ENCODE results near the gene CNOT3.
"Not testable (repeated sequence)": the region's sequence is repeated elsewhere in the genome, so short reads cannot be mapped to it uniquely, and the experiment has no call there.

Gene CNOT3

DNA sequence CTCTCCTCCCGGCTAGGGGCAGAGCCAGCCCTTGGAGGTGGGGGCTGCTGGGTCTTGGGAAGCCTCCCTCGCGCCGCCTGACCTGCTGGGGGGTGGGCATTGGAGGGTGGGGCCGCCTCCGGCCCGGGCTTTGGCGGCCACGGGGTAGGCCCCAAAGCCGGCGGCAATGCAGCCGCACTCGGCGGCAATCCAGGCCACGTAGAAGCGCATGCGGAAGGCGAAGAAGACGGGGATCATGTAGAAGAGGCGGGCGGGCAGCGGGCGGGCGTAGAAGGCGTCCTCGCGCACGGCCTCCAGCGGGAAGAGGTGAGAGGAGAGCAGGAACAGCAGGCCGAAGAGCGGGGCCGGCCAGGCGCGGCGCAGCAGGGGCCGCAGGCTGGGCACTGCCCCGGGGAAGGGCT lies 43.1 kb downstream of the CNOT3 start:
- TF ChIP-seq, protein P1, sequence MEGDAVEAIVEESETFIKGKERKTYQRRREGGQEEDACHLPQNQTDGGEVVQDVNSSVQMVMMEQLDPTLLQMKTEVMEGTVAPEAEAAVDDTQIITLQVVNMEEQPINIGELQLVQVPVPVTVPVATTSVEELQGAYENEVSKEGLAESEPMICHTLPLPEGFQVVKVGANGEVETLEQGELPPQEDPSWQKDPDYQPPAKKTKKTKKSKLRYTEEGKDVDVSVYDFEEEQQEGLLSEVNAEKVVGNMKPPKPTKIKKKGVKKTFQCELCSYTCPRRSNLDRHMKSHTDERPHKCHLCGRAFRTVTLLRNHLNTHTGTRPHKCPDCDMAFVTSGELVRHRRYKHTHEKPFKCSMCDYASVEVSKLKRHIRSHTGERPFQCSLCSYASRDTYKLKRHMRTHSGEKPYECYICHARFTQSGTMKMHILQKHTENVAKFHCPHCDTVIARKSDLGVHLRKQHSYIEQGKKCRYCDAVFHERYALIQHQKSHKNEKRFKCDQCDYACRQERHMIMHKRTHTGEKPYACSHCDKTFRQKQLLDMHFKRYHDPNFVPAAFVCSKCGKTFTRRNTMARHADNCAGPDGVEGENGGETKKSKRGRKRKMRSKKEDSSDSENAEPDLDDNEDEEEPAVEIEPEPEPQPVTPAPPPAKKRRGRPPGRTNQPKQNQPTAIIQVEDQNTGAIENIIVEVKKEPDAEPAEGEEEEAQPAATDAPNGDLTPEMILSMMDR (IDR thresholded peaks at IDR 0.05) = no peak

DNA sequence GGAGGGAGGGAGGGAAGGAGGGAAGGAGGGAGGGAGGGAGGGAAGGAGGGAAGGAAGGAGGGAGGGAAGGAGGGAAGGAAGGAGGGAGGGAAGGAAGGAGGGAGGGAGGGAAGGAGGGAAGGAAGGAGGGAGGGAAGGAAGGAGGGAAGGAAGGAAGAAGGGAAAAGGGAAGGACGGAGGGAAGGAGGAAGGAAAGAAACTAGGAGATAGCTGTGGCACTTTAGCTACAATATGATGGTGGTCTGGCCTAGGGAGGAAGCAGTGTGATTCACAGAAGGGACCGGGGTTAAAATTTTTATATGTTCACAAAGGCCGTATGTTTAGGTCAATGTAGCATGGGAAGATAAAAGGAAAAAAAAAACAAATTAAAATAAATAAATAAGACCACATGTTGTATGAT lies 44.3 kb downstream of the CNOT3 start:
- not testable (repeated sequence) for H3K4me3 ChIP-seq; H3K27ac ChIP-seq; DNase-seq (ENCODE audit: low spot score)

More for the DNA sequence above, 43.1 kb downstream of the CNOT3 start:
- H3K27ac ChIP-seq = no peak overlapping the region
- H3K4me3 ChIP-seq = no peak overlapping the region
- DNase-seq (ENCODE audit: low spot score) = no peak

DNA sequence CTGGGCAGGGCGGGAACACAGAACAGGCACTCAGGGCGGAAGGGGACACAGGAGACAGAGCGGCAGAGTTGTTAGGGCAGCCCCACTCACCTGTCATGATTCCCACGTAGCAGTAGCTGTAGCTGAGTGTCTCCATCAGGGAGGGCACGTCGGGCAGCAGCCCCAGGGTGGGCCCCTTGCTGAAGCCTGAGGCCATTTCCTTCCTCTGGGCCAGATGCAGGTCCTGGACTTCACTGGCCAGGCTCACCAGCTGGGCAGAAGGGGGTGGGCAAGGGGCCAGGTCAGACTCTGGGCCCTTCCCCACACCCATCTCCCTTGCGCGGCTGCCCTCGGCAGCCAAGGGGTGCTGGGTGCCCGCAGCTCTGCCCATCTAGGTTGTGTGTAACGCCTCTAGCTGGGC lies 45.9 kb downstream of the CNOT3 start:
- H3K4me3 ChIP-seq = no peak overlapping the region
- TF ChIP-seq, protein P1 (IDR thresholded peaks at IDR 0.05) = no peak
- no peak overlapping the region for H3K27ac ChIP-seq
- DNase-seq (ENCODE audit: low spot score) = no peak

DNA sequence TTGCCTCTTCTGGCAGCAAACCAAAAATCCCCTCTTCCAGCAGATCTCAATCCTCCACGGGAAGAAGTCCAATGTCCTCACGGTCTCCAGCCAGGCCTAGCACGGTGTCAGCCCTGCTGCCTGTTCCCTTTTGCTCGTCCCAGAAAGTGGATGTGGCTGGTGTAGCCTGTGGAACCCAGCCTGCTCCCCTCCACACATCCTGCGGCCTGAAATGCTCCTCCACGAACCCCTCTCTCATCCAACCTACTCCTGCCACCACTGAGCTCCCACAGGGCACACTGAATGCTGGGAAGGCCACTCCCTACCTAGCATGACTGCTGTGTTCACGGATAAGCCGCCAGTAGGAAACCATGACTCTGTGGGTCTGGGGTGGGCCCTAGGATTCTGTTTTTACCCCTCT lies 48.8 kb downstream of the CNOT3 start:
- TF ChIP-seq, protein P1 (IDR thresholded peaks at IDR 0.05) = no peak
- DNase-seq (ENCODE audit: low spot score) = no peak
- no peak overlapping the region for H3K27ac ChIP-seq
- H3K4me3 ChIP-seq = no peak overlapping the region

DNA sequence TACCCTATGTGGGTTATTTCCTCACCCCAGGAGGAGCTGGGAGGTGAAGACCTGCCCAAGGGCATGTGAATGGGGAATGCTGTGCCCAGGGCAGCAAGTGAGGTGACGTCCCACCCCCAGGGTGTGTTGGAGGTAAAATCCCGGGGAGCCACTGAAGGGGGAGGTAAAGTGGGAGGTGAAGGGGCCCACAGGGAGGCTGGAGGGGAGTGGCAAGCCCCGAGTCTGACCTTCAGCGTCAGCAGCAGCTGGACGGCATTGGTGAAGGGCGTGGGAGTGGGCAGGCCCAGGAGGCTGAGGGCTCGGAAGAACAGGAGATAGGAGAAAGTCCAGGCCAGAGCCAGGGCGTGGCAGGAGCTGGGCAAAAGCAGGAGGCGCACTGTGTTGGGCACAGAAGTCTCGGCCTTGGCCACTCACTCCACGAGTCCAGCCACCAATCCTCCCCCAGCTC lies 49.4 kb downstream of the CNOT3 start:
- H3K4me3 ChIP-seq = no peak overlapping the region
- DNase-seq (ENCODE audit: low spot score) = no peak

DNA sequence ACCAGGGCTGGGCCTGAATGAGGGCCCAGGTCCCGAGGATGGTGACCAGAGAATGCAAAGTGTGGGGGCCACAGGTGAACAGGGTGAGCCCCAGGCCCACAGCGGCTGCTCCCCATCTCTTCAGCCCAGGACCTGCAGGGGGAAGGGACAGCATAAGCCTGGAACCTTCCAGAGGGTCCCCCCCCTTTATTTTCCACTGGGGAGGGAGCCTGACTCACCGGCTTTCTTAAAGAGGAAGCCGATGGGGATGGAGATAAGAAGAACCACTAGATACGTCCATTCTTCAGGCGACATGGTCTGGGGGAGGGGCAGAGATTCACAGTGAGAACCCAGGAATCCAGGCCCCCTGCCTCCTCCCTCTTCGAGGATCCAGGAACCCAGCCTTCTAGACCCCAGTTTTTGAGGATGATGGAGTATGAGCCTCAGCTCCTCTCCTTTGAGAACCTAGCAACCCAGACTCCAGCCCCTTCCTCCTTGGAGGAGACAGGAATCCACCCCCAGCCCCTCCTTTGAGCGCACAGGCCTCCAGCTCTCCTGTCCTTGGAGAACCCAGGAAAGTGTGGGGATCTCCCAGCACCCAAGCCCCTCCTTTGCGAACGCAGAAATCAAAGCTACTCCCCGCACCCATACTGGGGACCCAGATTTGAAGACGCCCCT lies 50.8 kb downstream of the CNOT3 start:
- H3K4me3 ChIP-seq = peak overlapping the region; percentile 94
- TF ChIP-seq, protein P1 (IDR thresholded peaks at IDR 0.05) = no peak
- peak overlapping the region; percentile 95 to 99 for H3K27ac ChIP-seq
- DNase-seq (ENCODE audit: low spot score) = no peak

More for the DNA sequence above, 49.4 kb downstream of the CNOT3 start:
- TF ChIP-seq, protein P1 (IDR thresholded peaks at IDR 0.05) = no peak
- H3K27ac ChIP-seq = no peak overlapping the region

DNA sequence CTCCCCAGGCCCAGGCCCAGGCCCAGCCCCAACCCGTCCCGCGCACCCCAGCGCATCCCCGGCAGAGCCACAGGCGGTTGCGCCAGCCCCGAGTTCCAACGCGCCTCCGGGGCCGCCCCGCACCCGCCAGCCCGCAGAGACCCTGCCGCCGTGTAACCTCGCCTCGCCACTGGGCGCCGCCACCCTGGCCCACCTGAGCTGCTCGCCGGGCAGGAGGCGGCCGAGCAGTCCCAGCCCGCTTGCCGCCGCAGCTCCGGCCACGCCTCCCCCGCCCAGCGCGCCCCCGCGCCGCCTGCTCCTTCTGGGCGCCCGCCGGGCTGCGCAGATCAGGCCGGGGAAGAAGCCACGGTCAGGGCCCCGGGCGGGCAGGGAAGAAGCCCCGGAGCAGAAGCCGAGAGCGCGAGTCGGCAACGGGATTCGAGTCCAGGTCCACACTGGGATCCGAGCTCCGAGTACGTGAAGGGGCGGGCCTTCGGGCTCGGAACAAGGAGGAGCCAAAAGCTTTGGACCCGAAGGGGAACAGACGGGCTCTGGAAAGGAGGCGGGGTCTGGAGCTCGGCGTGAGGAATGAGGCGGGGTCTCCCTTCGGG lies 51.7 kb downstream of the CNOT3 start, which contains the start of gene MBOAT7:
MBOAT7 (minus strand) TSS at position 436 of the 590 bp plus-strand sequence. CDS start 1,072 bp downstream, outside the sequence.
- TF ChIP-seq, protein P1 (IDR thresholded peaks at IDR 0.05) = no peak
- no peak for DNase-seq (ENCODE audit: low spot score)
- H3K27ac ChIP-seq = peak within 1 kb of the TSS; percentile 95 to 99
- peak within 1 kb of the TSS; percentile 94 for H3K4me3 ChIP-seq

Measured in coronary artery (tissue), 2 donors.